ENCODE measurements around the gene AHNAK. TPM values are rescaled to one million over a fixed set of nuclear protein-coding genes. Genes with fewer than 3 reads are reported as not detected.
"Not testable (repeated sequence)": the region's sequence is repeated elsewhere in the genome, so short reads cannot be mapped to it uniquely, and the experiment has no call there.

Gene AHNAK
- total and polyA plus RNA-seq, 3 donors from 2014 or later, result 95.8 to 148 (median 137) TPM

DNA sequence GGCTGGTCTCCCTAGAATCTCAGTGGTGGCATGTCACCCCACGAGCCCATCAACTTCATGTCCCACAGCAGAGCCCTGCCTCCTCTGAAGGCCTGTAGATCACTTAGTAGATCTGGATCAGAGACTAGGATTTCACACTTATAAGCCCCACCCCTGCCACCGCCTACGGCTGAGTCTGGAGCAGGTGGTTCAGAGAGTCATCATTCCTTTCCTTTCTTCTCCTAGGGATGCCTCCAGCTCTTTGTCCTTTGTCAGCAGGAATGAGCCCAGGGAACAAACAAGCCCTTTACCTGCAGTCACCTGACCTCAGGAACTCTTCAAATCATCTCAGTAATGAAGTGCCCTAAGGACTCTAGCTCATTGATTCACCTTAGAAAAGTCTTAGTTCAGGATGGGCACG is 90.0 kb downstream of the AHNAK start:
- TF ChIP-seq POLR2A (IDR thresholded peaks at IDR 0.05), result no peak
- Histone ChIP-seq H3K36me3 (ENCODE audit: low read depth, missing control alignments) (no peaks in the 10 kb centered on the region), H3K4me3 (no peak overlapping the region), H3K27ac (no peak overlapping the region), H3K4me1 (peaks cover 13% of the 10 kb centered on the region), H3K9me3 (no peaks in the 10 kb centered on the region), H3K27me3 (no peaks in the 10 kb centered on the region)
- no peak for DNase-seq
- WGBS, 2 donors, result 92 to 100% methylated on average over 4 of the region's 4 CpGs
- intact Hi-C loops (cut with DNase I; ENCODE audit: low total_unique reads), result no loop called here

DNA sequence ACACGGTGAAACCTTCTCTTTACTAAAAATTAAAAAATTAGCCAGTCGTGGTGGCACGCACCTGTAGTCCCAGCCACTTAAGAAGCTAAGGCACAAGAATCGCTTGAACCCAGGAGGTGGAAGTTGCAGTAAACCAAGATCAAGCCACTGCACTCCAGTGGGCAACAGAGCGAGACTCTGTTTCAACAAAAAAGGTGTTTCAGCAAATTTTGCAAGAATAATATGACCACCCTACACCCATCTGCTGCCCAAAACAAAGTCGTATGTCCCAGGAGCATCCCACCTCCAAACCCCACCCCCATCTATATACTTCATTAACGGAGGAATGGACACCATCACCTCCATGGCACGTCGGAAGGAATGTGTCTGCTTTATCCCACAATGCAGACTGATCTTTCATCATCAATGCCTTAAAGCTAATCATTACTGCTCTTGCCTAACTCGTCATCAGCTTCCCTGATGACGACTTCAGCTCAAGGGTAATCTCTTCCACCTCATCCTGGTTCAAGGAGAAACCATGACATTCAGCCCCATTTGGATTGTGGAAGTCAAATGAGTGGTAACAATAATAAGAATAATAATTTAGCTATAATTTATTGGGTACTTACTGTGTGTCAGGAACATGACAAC is 93.7 kb downstream of the AHNAK start:
- TF ChIP-seq POLR2A (IDR thresholded peaks at IDR 0.05), result no peak
- TF ChIP-seq, protein P1, sequence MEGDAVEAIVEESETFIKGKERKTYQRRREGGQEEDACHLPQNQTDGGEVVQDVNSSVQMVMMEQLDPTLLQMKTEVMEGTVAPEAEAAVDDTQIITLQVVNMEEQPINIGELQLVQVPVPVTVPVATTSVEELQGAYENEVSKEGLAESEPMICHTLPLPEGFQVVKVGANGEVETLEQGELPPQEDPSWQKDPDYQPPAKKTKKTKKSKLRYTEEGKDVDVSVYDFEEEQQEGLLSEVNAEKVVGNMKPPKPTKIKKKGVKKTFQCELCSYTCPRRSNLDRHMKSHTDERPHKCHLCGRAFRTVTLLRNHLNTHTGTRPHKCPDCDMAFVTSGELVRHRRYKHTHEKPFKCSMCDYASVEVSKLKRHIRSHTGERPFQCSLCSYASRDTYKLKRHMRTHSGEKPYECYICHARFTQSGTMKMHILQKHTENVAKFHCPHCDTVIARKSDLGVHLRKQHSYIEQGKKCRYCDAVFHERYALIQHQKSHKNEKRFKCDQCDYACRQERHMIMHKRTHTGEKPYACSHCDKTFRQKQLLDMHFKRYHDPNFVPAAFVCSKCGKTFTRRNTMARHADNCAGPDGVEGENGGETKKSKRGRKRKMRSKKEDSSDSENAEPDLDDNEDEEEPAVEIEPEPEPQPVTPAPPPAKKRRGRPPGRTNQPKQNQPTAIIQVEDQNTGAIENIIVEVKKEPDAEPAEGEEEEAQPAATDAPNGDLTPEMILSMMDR (IDR thresholded peaks at IDR 0.05), result no peak
- intact Hi-C loops (cut with DNase I; ENCODE audit: low total_unique reads), result no loop called here
- Histone ChIP-seq H3K27ac (no peak overlapping the region), H3K27me3 (no peaks in the 10 kb centered on the region), H3K9me3 (no peaks in the 10 kb centered on the region), H3K4me3 (no peak overlapping the region), H3K36me3 (ENCODE audit: low read depth, missing control alignments) (no peaks in the 10 kb centered on the region), H3K4me1 (peaks cover 4% of the 10 kb centered on the region)
- 90 to 94% methylated on average over 11 of the region's 11 CpGs for WGBS, 2 donors
- no peak for DNase-seq

DNA sequence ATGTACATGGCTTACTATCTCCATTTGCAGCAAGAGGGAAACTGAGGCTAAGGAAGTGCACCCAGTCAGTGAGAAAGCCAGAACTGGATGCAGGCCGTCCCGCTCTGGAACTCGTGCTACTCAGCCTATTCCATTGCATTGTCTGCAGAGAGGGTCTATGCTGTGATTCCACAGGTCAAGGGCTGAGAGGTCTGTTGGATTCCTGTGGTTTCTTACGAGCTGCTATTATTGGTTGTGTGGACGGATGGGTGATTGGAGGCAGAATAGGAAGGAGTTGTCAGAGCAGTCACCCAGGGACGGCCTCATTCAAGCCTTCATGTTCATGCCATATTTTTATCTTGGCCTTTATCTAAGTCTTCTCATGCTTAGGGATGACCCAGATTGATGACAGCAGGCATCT is 94.3 kb downstream of the AHNAK start:
- TF ChIP-seq POLR2A (IDR thresholded peaks at IDR 0.05), result no peak
- TF ChIP-seq, protein P1 (IDR thresholded peaks at IDR 0.05), result no peak
- intact Hi-C loops (cut with DNase I; ENCODE audit: low total_unique reads), result no loop called here
- no peak for DNase-seq
- H3K27me3 ChIP-seq, result no peaks in the 10 kb centered on the region
- peaks cover 2% of the 10 kb centered on the region for H3K4me1 ChIP-seq
- WGBS, 2 donors, result 84 to 94% methylated on average over 6 of the region's 6 CpGs
- no peak overlapping the region for H3K4me3 ChIP-seq
- no peaks in the 10 kb centered on the region for H3K9me3 ChIP-seq
- H3K27ac ChIP-seq, result no peak overlapping the region
- H3K36me3 ChIP-seq (ENCODE audit: low read depth, missing control alignments), result no peaks in the 10 kb centered on the region

DNA sequence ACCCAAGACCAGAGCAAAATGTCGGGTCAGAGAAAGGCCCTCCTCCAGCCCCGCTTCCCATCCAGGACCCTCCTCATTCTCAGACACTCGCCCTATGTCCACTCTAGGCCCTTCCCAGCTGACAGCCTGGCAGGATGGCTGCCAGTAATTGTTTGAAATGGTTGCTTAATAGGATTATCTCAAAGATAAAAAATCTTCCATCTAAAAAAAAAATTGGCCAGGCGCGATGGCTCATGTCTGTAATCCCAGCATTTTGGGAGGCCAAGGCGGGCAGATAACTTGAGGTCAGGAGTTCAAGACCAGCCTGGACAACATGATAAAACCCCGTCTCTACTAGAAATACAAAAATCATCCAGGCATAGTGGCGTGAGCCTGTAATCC is 95.4 kb downstream of the AHNAK start:
- TF ChIP-seq, protein P1 (IDR thresholded peaks at IDR 0.05), result no peak
- TF ChIP-seq POLR2A (IDR thresholded peaks at IDR 0.05), result no peak
- Histone ChIP-seq H3K36me3 (ENCODE audit: low read depth, missing control alignments) (no peaks in the 10 kb centered on the region), H3K27ac (no peak overlapping the region), H3K27me3 (no peaks in the 10 kb centered on the region), H3K4me3 (no peak overlapping the region), H3K4me1 (peaks cover under 1% of the 10 kb centered on the region), H3K9me3 (no peaks in the 10 kb centered on the region)
- intact Hi-C loops (cut with DNase I; ENCODE audit: low total_unique reads), result no loop called here
- DNase-seq, result no peak
- 91 to 92% methylated on average over 8 of the region's 8 CpGs for WGBS, 2 donors

DNA sequence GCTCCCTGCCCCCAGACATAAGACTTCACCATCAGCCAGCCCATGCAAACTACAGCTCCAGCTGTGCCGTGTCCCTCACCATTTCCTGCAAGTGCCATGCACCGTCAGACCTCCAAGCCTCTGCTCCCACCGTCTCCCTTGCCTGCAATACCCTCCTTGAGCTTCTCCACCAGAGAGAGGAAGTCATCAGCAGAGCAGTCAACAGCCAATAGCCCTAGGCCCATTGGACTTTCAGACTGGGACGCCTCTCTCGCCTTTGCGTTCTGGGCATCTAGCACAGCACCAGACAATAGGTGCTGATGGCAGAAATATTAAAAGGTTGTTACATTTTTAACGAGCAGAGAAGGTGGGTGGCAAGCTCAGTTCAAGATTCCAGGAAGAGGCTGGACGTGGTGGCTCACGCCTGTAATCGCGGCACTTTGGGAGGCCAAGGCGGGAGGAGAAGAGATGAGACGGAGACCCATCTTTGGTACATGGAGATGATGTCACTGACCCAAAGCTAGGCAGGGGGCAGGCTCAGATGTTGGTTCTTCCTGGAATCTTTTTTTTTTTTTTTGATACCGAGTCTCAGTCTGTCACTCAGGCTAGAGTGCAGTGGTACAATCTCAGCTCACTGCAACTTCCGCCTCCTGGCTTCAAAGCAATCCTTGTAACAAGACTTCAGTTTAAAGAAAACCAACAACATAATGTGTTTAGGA is 95.9 kb downstream of the AHNAK start:
- intact Hi-C loops (cut with DNase I; ENCODE audit: low total_unique reads), result no loop called here
- 93 to 94% methylated on average over 15 of the region's 15 CpGs for WGBS, 2 donors
- no peak overlapping the region for H3K27ac ChIP-seq

DNA sequence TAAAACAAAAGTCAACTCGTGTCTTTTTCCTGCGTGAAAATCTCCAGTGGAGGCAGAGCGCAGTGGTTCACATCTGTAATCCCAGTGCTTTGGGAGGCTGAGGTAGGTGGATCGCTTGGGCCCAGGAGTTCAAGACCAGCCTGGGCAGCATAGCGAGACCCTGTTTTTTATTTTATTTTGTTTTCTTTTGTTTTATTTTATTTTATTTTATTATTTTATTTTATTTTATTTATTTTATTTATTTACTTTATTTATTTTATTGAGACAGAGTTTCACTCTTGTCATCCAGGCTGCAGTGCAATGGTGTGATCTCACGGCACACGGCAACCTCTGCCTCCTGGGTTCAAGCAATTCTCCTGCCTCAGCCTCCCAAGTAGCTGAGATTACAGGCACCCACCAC is 96.7 kb downstream of the AHNAK start:
- H3K27ac ChIP-seq; intact Hi-C loops (cut with DNase I; ENCODE audit: low total_unique reads); DNase-seq; H3K4me3 ChIP-seq; H3K9me3 ChIP-seq; H3K36me3 ChIP-seq (ENCODE audit: low read depth, missing control alignments); H3K27me3 ChIP-seq: not testable (repeated sequence)
- WGBS, 2 donors, result 75 to 78% methylated on average over 7 of the region's 7 CpGs
- peaks cover 12% of the 10 kb centered on the region for H3K4me1 ChIP-seq

More for the DNA sequence above, 95.9 kb downstream of the AHNAK start:
- Histone ChIP-seq H3K4me1 (peaks cover 4% of the 10 kb centered on the region), H3K9me3 (no peaks in the 10 kb centered on the region), H3K36me3 (ENCODE audit: low read depth, missing control alignments) (no peaks in the 10 kb centered on the region), H3K27me3 (no peaks in the 10 kb centered on the region), H3K4me3 (no peak overlapping the region)
- DNase-seq, result no peak
- TF ChIP-seq, protein P1 (IDR thresholded peaks at IDR 0.05), result no peak
- no peak for TF ChIP-seq POLR2A (IDR thresholded peaks at IDR 0.05)
